Breast epithelium (tissue), 3 donors: ENCODE data around the gene SFXN2.

Source experiments
- POLR2A ChIP-seq: fragments of 450-650 bp; IDR thresholded peaks from one replicate; pipeline ENCODE4 v1.6.1; 2016; ENCODE audit warnings: antibody characterized with exemption, mild to moderate bottlenecking, moderate library complexity
- POLR2AphosphoS5 ChIP-seq, 3 donors: sonication (generic); formaldehyde crosslinking; IDR thresholded peaks; one replicate each; pipeline ENCODE4 v1.6.1; 2017; ENCODE audit warnings: antibody characterized with exemption in 3 of 3
- TF ChIP-seq, protein P1 (sequence below), 3 donors: fragments of 450-650 bp; IDR thresholded peaks; one replicate each; pipeline ENCODE4 v1.5.1; 2016 to 2017; ENCODE audit warnings: antibody characterized with exemption in 3 of 3, mild to moderate bottlenecking in 3 of 3, moderate library complexity in 3 of 3

DNA sequence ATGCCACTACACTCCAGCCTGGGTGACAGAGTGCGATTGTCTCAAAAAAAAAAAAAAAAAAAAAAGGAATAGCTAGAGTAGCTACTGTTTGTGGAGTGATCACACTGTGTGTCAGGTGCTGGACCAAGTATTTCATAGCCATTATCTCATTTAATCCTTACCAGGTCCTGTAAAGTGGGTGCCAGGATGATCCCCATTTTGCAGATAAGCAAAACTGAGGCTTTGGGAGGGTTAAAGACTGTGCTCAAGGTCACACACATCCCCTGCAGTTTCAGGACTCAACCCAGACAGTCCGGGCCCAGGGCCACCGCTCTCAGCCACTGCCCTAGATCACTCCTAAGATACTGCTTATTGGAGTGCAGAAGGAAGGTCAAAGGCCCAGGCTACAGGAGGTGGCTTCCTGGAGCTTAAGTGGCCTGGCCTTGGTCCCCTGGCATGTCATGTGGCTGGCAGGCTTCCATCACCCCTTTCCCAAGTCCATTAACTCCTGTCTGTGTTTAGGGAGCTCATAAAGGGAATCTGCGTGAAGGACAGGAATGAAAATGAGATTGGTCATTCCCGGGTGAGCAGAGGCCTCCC, 16.9 kb downstream of the SFXN2 start:
- TF ChIP-seq POLR2A (no peak), POLR2AphosphoS5 (IDR thresholded peaks at IDR 0.05) (no peak)
- TF ChIP-seq, protein P1, sequence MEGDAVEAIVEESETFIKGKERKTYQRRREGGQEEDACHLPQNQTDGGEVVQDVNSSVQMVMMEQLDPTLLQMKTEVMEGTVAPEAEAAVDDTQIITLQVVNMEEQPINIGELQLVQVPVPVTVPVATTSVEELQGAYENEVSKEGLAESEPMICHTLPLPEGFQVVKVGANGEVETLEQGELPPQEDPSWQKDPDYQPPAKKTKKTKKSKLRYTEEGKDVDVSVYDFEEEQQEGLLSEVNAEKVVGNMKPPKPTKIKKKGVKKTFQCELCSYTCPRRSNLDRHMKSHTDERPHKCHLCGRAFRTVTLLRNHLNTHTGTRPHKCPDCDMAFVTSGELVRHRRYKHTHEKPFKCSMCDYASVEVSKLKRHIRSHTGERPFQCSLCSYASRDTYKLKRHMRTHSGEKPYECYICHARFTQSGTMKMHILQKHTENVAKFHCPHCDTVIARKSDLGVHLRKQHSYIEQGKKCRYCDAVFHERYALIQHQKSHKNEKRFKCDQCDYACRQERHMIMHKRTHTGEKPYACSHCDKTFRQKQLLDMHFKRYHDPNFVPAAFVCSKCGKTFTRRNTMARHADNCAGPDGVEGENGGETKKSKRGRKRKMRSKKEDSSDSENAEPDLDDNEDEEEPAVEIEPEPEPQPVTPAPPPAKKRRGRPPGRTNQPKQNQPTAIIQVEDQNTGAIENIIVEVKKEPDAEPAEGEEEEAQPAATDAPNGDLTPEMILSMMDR (IDR thresholded peaks at IDR 0.05), result no peak
